Mesendoderm (in vitro differentiated cells): Measurements from ENCODE around the gene ARID3B.
A peak's percentile ranks its signal among the peaks of the same experiment; 100 is the strongest.

ENCODE experiments used
- DNase-seq: peaks from one replicate; pipeline ENCODE4 v3.0.0; 2013
- H2AK5ac ChIP-seq: 2 replicates; pipeline ENCODE4 v1.6.1; 2013; ENCODE audit warnings: low read length, inconsistent platforms
- H2BK120ac ChIP-seq: 2 replicates; pipeline ENCODE4 v1.6.1; 2013; ENCODE audit warnings: low read depth, mild to moderate bottlenecking, low read length, moderate library complexity, mixed read lengths
- H2BK15ac ChIP-seq: replicated peaks from 2 replicates; pipeline ENCODE4 v1.6.1; 2013; ENCODE audit warnings: low read depth, mild to moderate bottlenecking, moderate library complexity
- H2BK5ac ChIP-seq: 2 replicates; pipeline ENCODE4 v1.6.1; 2013; ENCODE audit warnings: low read length, inconsistent platforms
- H3K18ac ChIP-seq: 2 replicates; pipeline ENCODE4 v1.6.1; 2013; ENCODE audit warnings: mild to moderate bottlenecking, low read length, mixed read lengths
- H3K23ac ChIP-seq: one replicate; pipeline ENCODE4 v1.6.1; 2013; ENCODE audit warnings: low read length
- H3K27ac ChIP-seq: 2 replicates; pipeline ENCODE4 v1.5.1; 2013; ENCODE audit warnings: low read depth, mild to moderate bottlenecking, inconsistent platforms, low read length, moderate library complexity
- H3K27me3 ChIP-seq: 2 replicates; pipeline ENCODE4 v1.6.1; 2013; ENCODE audit warnings: low read length, control low read depth, mild to moderate bottlenecking, inconsistent platforms; ENCODE audit not compliant: insufficient read depth, poor library complexity
- H3K36me3 ChIP-seq: 2 replicates; pipeline ENCODE4 v1.6.1; 2013; ENCODE audit warnings: low read length, inconsistent platforms; ENCODE audit not compliant: control insufficient read depth, insufficient read depth
- H3K4ac ChIP-seq: one replicate; pipeline ENCODE4 v1.6.1; 2013; ENCODE audit warnings: low read depth, mild to moderate bottlenecking, low read length, moderate library complexity
- H3K4me1 ChIP-seq: 2 replicates; pipeline ENCODE4 v1.6.1; 2013; ENCODE audit warnings: low read depth, low read length, inconsistent platforms; ENCODE audit not compliant: control insufficient read depth
- H3K4me2 ChIP-seq: 2 replicates; pipeline ENCODE4 v1.6.1; 2013; ENCODE audit warnings: low read length
- H3K4me3 ChIP-seq: 2 replicates; pipeline ENCODE4 v1.5.1; 2013; ENCODE audit warnings: mild to moderate bottlenecking, low read length
- H3K56ac ChIP-seq: one replicate; pipeline ENCODE4 v1.6.1; 2013; ENCODE audit warnings: low read length
- H3K79me1 ChIP-seq: 2 replicates; pipeline ENCODE4 v1.6.1; 2013; ENCODE audit warnings: low read length, inconsistent platforms
- H3K79me2 ChIP-seq: 2 replicates; pipeline ENCODE4 v1.6.1; 2013; ENCODE audit warnings: mild to moderate bottlenecking, low read length; ENCODE audit not compliant: control insufficient read depth, insufficient read depth
- H3K9ac ChIP-seq: 2 replicates; pipeline ENCODE4 v1.6.1; 2013; ENCODE audit warnings: low read length, inconsistent platforms
- H4K5ac ChIP-seq: one replicate; pipeline ENCODE4 v1.6.1; 2013; ENCODE audit warnings: low read length
- H4K8ac ChIP-seq: one replicate; pipeline ENCODE4 v1.6.1; 2013; ENCODE audit warnings: low read depth, mild to moderate bottlenecking, control low read depth, low read length, moderate library complexity
- WGBS: extraction: QIAGEN DNeasy Blood & Tissue Kit; methylation state at CpG from one replicate; pipeline ENCODE4 v1.1.7; 2013; ENCODE audit warnings: low lambda C conversion rate, missing lambda C conversion rate; ENCODE audit not compliant: insufficient coverage; ENCODE audit errors: extremely low coverage; 5-methylcytosine and 5-hydroxymethylcytosine counted together

Gene ARID3B

DNA sequence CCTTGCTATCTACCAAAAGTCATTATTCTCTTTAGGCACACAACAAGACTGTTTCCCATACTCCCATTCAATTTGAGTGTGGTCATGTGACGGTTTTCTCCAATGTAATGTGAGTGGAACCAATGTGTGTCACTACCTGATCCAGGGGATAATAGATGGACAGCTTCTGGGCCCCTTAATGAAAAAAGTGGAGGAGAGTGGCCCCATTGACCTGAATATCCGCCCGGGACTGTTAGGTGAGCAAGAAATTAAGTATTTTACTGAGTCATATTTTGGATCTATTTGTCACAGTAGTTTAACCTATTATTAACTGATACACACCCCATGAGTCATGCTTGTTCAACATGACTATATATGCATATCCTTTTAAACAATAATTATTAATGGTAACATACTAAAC lies 15.1 kb upstream of the ARID3B start:
- no peaks in the 10 kb centered on the region for H3K36me3 ChIP-seq
- H4K8ac ChIP-seq = no peak overlapping the region
- WGBS = no CpG with 5 or more reads among the region's 3 CpGs
- H2BK15ac ChIP-seq = no peak overlapping the region
- no peak overlapping the region for H2BK5ac ChIP-seq
- H2AK5ac ChIP-seq = no peak overlapping the region
- H3K79me2 ChIP-seq = no peaks in the 10 kb centered on the region
- H3K4me1 ChIP-seq = peaks cover 3% of the 10 kb centered on the region
- no peak overlapping the region for H3K4ac ChIP-seq
- no peak overlapping the region for H3K9ac ChIP-seq
- no peak overlapping the region for H3K4me3 ChIP-seq
- H3K18ac ChIP-seq = no peak overlapping the region
- H4K5ac ChIP-seq = no peak overlapping the region
- H3K27me3 ChIP-seq = no peaks in the 10 kb centered on the region
- H3K23ac ChIP-seq = no peak overlapping the region
- no peak for DNase-seq
- no peak overlapping the region for H3K4me2 ChIP-seq
- H3K27ac ChIP-seq = no peak overlapping the region
- no peak overlapping the region for H2BK120ac ChIP-seq
- H3K56ac ChIP-seq = no peak overlapping the region
- H3K79me1 ChIP-seq = no peaks in the 10 kb centered on the region

- H4K5ac ChIP-seq = no peak overlapping the region
- H3K27me3 ChIP-seq = no peaks in the 10 kb centered on the region
- H3K4me2 ChIP-seq = no peak overlapping the region
- H3K56ac ChIP-seq = no peak overlapping the region
- H2BK15ac ChIP-seq = no peak overlapping the region
- H2BK120ac ChIP-seq = no peak overlapping the region
- no peak for DNase-seq
- H3K79me2 ChIP-seq = no peaks in the 10 kb centered on the region
- no peak overlapping the region for H2AK5ac ChIP-seq
- H3K23ac ChIP-seq = no peak overlapping the region
- H3K27ac ChIP-seq = no peak overlapping the region
- no peak overlapping the region for H3K4me3 ChIP-seq
- H3K36me3 ChIP-seq = no peaks in the 10 kb centered on the region
- H3K9ac ChIP-seq = no peak overlapping the region
- H3K4me1 ChIP-seq = peaks cover 10% of the 10 kb centered on the region
- no CpG with 5 or more reads among the region's 5 CpGs for WGBS
- H2BK5ac ChIP-seq = no peak overlapping the region
- H3K4ac ChIP-seq = no peak overlapping the region
- no peaks in the 10 kb centered on the region for H3K79me1 ChIP-seq
- H3K18ac ChIP-seq = no peak overlapping the region
- no peak overlapping the region for H4K8ac ChIP-seq
Observed at GRCh38 chr15:74528876-74529275, 12.1 kb upstream of the ARID3B start.

GRCh38 chr15:74529921-74530320 lies 11.1 kb upstream of the ARID3B start:
- Histone ChIP-seq H4K5ac (no peak overlapping the region), H3K79me2 (no peaks in the 10 kb centered on the region), H3K18ac (no peak overlapping the region), H3K9ac (no peak overlapping the region), H2BK5ac (no peak overlapping the region), H3K27me3 (no peaks in the 10 kb centered on the region), H3K4me3 (no peak overlapping the region), H2BK120ac (no peak overlapping the region), H4K8ac (no peak overlapping the region), H3K27ac (no peak overlapping the region), H3K56ac (no peak overlapping the region), H3K4ac (no peak overlapping the region), H3K4me1 (peaks cover 10% of the 10 kb centered on the region), H3K79me1 (no peaks in the 10 kb centered on the region), H2BK15ac (no peak overlapping the region), H3K4me2 (no peak overlapping the region), H3K23ac (no peak overlapping the region), H3K36me3 (no peaks in the 10 kb centered on the region), H2AK5ac (no peak overlapping the region)
- WGBS = no CpG with 5 or more reads among the region's 8 CpGs
- DNase-seq = no peak

- H3K4me1 ChIP-seq = peaks cover 10% of the 10 kb centered on the region
- H4K8ac ChIP-seq = no peak overlapping the region
- H3K27me3 ChIP-seq = no peaks in the 10 kb centered on the region
- peak overlapping the region; percentile 22 for H3K4ac ChIP-seq
- H3K79me1 ChIP-seq = no peaks in the 10 kb centered on the region
- peak overlapping the region; percentile 66 for H3K56ac ChIP-seq
- peak overlapping the region; percentile 25 for H3K18ac ChIP-seq
- no peak overlapping the region for H3K9ac ChIP-seq
- peak overlapping the region; percentile 9 for H2AK5ac ChIP-seq
- H3K27ac ChIP-seq = peak overlapping the region; percentile 91
- H2BK120ac ChIP-seq = no peak overlapping the region
- H3K4me3 ChIP-seq = no peak overlapping the region
- no peak overlapping the region for H3K23ac ChIP-seq
- H3K36me3 ChIP-seq = no peaks in the 10 kb centered on the region
- no peak for DNase-seq
- H2BK15ac ChIP-seq = no peak overlapping the region
- WGBS = no CpG with 5 or more reads among the region's 2 CpGs
- H3K79me2 ChIP-seq = no peaks in the 10 kb centered on the region
- no peak overlapping the region for H3K4me2 ChIP-seq
- no peak overlapping the region for H4K5ac ChIP-seq
- no peak overlapping the region for H2BK5ac ChIP-seq
Observed at GRCh38 chr15:74530771-74531143, 10.3 kb upstream of the ARID3B start.

DNA sequence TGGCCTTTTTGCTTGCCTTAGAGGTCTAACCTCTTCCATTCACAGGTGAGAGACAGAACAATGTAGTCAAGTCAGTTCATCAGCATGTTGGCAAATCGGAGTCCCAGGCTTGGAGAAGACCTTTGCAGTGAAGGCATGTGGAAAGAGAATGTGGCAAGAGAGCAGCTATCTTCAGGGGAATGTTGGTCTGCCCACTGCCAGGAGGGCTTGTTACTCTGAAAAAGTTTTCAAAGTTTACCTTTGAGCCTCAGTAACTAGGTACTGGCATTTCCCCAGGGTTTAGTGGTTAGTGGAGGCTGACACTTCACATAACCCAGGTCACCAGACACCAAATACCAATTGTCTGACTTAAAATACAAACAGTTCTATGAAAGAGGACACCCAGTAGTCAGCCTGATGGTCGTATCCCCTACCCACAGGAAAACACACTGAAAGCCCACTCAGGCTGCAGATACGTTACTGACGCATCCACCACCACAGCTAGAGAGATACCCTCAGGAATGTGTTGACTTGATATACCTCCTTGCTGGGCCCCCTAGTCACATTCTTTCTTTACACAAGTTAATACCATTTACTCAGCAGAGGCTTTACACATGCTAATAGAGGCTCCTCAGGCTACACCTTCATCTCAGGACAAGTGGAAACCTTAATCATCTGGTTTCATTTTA lies 9.7 kb upstream of the ARID3B start:
- Histone ChIP-seq H3K79me1 (no peaks in the 10 kb centered on the region), H2BK5ac (no peak overlapping the region), H3K4ac (peak overlapping the region; percentile 1), H2BK15ac (no peak overlapping the region), H3K4me2 (peak overlapping the region; percentile 26), H3K36me3 (no peaks in the 10 kb centered on the region), H3K27me3 (no peaks in the 10 kb centered on the region), H3K79me2 (no peaks in the 10 kb centered on the region), H3K27ac (peak overlapping the region; percentile 91), H2BK120ac (no peak overlapping the region), H3K56ac (peak overlapping the region; percentile 69), H3K23ac (no peak overlapping the region), H3K4me1 (peaks cover 10% of the 10 kb centered on the region), H3K4me3 (no peak overlapping the region), H3K18ac (peak overlapping the region; percentile 25), H4K8ac (no peak overlapping the region), H2AK5ac (peak overlapping the region; percentile 67), H3K9ac (peak overlapping the region; percentile 26), H4K5ac (no peak overlapping the region)
- WGBS = no CpG with 5 or more reads among the region's 4 CpGs
- DNase-seq = peak; percentile 94
